ENCODE data around the gene INF2.
"Not testable (repeated sequence)": the region's sequence is repeated elsewhere in the genome, so short reads cannot be mapped to it uniquely, and the experiment has no call there.

The INF2 gene

DNA sequence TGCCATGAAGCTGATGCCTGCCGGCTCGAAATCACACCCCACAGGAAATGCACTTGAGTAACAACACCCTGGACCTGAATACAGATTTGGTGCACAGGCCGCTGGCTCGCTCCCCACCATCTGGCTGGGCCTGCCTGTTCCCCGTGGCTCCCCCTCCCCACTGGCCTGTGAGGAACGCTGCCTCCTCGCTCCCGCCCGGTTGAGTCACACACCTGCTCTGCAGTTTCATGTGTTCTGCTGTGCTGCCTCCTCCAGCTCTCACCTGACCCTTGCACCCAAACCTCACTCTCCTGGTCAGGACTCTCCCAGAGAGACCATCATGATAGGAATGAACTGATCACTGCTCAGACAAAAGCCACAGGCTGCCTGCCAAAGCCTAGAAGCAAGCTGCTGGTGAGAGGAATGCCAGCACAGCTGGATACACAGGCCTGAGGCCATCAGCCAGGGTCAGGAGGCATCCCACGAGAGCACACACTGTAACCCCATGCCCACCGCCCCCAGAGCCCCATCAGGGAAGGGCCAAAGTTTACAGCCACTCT is 59.8 kb downstream of the INF2 start:
- no peak overlapping the region for H3K4me3 ChIP-seq (ENCODE audit: low read depth in 1 of 2, low read length in 2 of 2)
- H3K9me3 ChIP-seq (ENCODE audit: low read length), result no peaks in the 10 kb centered on the region
- H3K27ac ChIP-seq (ENCODE audit: low read depth, low read length), result no peak overlapping the region
- H3K4me1 ChIP-seq (ENCODE audit: insufficient read depth, low read length), result peaks cover 41% of the 10 kb centered on the region
- H3K36me3 ChIP-seq (ENCODE audit: insufficient read depth, low read length), result no peaks in the 10 kb centered on the region
- H3K9ac ChIP-seq (ENCODE audit: low read length), result no peak overlapping the region
- H3K27me3 ChIP-seq (ENCODE audit: control insufficient read depth in 1 of 2, insufficient read depth in 2 of 2, low read length in 2 of 2), result no peaks in the 10 kb centered on the region

DNA sequence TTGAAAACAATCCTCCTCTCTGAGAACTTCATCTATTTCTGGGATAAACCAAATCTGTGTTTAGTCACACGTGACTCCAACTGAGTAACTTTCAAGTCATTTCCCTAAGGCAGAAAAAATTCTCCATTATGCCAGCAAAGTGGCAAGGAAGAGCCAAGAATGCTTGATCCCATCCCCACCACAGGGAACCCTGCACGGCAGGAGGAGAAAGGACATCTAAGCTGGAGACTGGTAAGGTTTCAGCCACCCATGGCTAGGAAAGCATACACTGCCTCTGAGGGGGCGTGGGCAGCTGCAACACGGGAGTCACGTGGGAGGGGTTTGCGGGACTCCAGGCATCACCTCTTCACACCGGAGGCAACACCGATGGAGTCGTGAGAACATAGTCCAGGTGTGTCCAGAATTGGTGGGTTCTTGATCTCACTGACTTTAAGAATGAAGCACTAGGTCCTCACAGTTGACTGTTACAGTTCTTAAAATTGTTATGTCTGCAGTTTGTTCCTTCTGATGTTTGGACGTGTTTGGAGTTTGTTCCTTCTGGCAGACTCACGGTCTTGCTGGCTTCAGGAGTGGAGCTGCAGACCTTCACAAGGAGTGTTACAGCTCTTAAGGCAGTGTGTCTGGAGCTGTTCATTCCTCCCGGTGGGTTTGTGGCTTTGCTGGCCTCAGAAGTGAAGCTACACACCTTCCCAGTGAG is 60.8 kb downstream of the INF2 start:
- Histone ChIP-seq H3K27me3 (ENCODE audit: control insufficient read depth in 1 of 2, insufficient read depth in 2 of 2, low read length in 2 of 2) (no peaks in the 10 kb centered on the region), H3K9me3 (ENCODE audit: low read length) (no peaks in the 10 kb centered on the region), H3K4me1 (ENCODE audit: insufficient read depth, low read length) (peaks cover 51% of the 10 kb centered on the region), H3K36me3 (ENCODE audit: insufficient read depth, low read length) (peaks cover 1% of the 10 kb centered on the region), H3K27ac (ENCODE audit: low read depth, low read length) (no peak overlapping the region), H3K9ac (ENCODE audit: low read length) (no peak overlapping the region), H3K4me3 (ENCODE audit: low read depth in 1 of 2, low read length in 2 of 2) (no peak overlapping the region)

DNA sequence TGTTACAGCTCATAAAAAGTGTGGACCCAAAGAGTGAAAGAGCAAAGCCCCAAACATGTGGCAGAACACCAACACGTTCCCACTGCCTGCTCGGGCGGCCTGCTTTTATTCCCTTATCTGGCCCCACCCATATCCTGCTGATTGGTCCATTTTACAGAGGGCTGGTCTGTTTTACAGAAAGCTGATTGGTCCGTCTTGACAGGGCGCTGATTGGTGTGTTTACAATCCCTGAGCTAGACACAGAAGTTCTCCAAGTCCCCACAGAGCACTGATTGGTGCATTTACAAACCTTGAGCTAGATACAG is 61.3 kb downstream of the INF2 start:
- H3K36me3 ChIP-seq (ENCODE audit: insufficient read depth, low read length); H3K27me3 ChIP-seq (ENCODE audit: control insufficient read depth in 1 of 2, insufficient read depth in 2 of 2, low read length in 2 of 2); H3K27ac ChIP-seq (ENCODE audit: low read depth, low read length); H3K4me3 ChIP-seq (ENCODE audit: low read depth in 1 of 2, low read length in 2 of 2); H3K9ac ChIP-seq (ENCODE audit: low read length); H3K9me3 ChIP-seq (ENCODE audit: low read length): not testable (repeated sequence)
- H3K4me1 ChIP-seq (ENCODE audit: insufficient read depth, low read length), result peaks cover 54% of the 10 kb centered on the region

DNA sequence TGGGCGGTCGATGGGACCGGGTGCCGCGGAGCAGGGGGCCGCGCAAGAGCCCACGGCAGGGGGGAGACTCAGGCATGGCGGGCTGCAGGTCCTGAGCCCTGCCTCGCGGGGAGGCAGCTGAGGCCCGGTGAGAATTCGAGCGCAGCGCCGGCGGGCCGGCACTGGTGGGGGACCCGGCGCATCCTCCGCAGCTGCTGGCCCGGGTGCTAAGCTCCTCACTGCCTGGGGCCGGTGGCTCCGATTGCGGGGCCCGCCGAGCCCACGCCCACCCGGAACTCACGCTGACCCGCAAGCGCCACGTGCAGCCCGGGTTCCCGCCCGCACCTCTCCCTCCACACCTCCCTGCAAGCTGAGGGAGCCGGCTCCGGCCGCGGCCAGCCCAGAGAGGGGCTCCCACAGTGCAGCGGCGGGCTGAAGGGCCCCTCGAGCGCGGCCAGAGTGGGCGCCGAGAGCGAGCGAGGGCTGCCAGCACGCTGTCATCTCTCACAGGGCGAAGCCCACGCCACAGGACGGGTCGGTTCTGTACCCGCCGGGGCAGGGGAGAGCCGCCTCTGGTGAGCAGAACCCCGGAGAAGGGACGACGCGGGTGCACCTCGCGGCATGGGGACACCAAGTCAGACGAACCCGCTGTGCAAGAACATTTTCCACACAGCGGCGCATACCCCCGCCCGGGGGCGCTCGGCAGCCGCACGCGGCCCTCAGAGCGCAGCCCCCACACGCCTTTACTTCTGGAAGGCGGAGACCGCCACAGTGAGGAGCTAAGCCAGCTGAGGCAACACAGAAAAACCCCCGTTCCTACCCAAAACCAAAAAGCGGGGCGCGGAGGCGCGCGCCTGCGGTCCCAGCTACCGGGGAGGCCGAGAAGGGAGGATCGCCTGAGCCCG is 62.4 kb downstream of the INF2 start:
- Histone ChIP-seq H3K9ac (ENCODE audit: low read length) (no peak overlapping the region), H3K9me3 (ENCODE audit: low read length) (no peaks in the 10 kb centered on the region), H3K4me3 (ENCODE audit: low read depth in 1 of 2, low read length in 2 of 2) (peak overlapping the region; percentile 44 to 63), H3K4me1 (ENCODE audit: insufficient read depth, low read length) (peaks cover 43% of the 10 kb centered on the region), H3K27ac (ENCODE audit: low read depth, low read length) (peak overlapping the region; percentile 70), H3K27me3 (ENCODE audit: control insufficient read depth in 1 of 2, insufficient read depth in 2 of 2, low read length in 2 of 2) (no peaks in the 10 kb centered on the region), H3K36me3 (ENCODE audit: insufficient read depth, low read length) (peaks cover 16% of the 10 kb centered on the region)

DNA sequence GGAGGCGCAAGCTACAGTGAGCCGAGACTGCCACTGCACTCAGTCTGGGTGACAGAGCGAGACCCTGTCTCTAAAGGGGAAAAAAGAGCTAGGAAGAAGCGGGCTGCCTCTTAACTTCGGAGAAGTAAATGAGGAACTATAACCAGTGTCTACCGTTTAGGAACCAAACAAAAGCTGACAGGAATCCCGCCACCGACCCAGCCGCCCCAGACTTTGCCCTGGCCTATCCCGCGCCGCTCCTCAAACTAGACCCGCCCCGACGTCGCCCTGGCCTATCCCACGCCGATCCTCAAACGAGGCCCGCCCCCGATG is 63.0 kb downstream of the INF2 start:
- Histone ChIP-seq H3K4me3 (ENCODE audit: low read depth in 1 of 2, low read length in 2 of 2) (peak overlapping the region; percentile 44 to 63), H3K9ac (ENCODE audit: low read length) (no peak overlapping the region), H3K27ac (ENCODE audit: low read depth, low read length) (peak overlapping the region; percentile 70), H3K9me3 (ENCODE audit: low read length) (no peaks in the 10 kb centered on the region), H3K27me3 (ENCODE audit: control insufficient read depth in 1 of 2, insufficient read depth in 2 of 2, low read length in 2 of 2) (no peaks in the 10 kb centered on the region), H3K4me1 (ENCODE audit: insufficient read depth, low read length) (peaks cover 38% of the 10 kb centered on the region), H3K36me3 (ENCODE audit: insufficient read depth, low read length) (peaks cover 22% of the 10 kb centered on the region)

DNA sequence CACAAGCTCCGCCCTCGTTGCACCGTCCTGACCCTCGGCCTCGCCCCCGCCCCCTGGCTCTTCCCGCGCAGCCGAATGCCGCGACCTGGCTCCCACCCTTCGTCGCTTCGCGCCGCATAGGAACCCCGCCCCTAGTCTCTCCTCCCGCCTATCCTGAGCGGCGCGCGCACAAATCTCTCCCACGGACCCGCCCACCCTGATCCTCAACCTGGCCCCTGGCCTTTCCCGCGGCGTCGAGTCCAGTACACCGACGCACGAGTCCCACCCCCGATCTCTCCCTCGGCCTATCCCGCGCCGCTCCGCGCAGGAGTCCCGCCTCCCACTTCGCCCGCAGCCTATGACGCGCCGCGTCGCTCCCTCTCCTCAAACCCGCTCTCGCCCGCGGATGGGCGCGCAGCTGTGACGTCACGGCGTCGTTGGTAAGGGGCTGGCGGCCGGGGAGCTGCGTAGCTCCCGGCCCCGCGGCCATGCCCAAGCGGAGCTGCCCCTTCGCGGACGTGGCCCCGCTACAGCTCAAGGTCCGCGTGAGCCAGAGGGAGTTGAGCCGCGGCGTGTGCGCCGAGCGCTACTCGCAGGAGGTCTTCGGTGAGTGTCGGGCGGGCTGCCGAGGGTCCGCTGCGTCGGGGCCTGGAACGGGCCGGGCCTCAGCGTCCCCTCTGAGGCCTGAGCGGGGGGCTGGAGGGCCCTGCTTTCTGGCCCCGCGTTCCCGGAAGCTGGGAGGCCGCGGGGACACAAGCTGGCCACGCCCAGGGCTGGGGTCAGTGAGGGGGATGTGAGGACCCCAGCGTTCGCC is 63.5 kb downstream of the INF2 start, which contains the start of gene SIVA1:
SIVA1 (plus strand) TSS at position 413 of the 793 bp plus-strand sequence; CDS start at position 468, 55 bp downstream.
- Histone ChIP-seq H3K27me3 (ENCODE audit: control insufficient read depth in 1 of 2, insufficient read depth in 2 of 2, low read length in 2 of 2) (no peaks in the 10 kb centered on the region), H3K9ac (ENCODE audit: low read length) (peak within 1 kb of the TSS; percentile 63), H3K36me3 (ENCODE audit: insufficient read depth, low read length) (peaks cover 28% of the 10 kb centered on the region), H3K9me3 (ENCODE audit: low read length) (no peaks in the 10 kb centered on the region), H3K27ac (ENCODE audit: low read depth, low read length) (peak within 1 kb of the TSS; percentile 96), H3K4me1 (ENCODE audit: insufficient read depth, low read length) (peaks cover 35% of the 10 kb centered on the region), H3K4me3 (ENCODE audit: low read depth in 1 of 2, low read length in 2 of 2) (peak within 1 kb of the TSS; percentile 68 to 99)

DNA sequence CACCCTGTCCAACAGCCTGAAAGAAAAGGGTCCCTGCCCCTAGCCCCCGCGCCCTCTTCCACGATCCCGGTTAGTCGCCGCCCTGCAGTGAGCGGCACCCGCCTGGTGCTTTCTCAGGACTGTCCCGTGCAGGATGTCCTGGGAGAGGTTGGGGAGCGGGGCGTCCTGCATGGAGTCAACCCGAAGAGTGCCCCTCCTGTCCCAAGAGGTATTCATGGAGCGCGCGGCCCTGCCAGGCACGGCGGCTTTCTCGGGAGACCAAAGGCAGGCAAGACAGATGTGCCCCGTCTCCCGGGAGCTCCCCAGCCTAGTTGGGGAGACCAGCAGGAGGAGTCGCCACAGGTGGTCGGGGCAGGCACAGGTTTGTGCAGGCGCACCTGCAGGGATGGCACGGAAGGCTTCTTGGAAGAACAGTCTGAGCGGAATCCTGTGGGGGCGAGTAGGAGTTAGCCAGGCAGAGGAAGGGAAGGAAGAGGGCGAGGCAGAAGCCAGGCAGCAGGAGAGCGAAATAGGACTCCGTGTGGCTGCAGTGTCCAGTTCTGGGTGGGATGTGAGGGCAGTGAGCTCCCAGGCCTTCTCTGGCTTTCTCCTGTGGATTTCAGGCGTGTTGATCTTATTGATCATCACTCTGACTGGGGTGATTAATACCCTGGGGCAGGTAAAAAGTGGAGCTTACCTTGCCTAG is 64.3 kb downstream of the INF2 start:
- Histone ChIP-seq H3K27ac (ENCODE audit: low read depth, low read length) (peak overlapping the region; percentile 96), H3K9ac (ENCODE audit: low read length) (peak overlapping the region; percentile 63), H3K4me3 (ENCODE audit: low read depth in 1 of 2, low read length in 2 of 2) (peak overlapping the region; percentile 68 to 99), H3K9me3 (ENCODE audit: low read length) (no peaks in the 10 kb centered on the region), H3K4me1 (ENCODE audit: insufficient read depth, low read length) (peaks cover 33% of the 10 kb centered on the region), H3K27me3 (ENCODE audit: control insufficient read depth in 1 of 2, insufficient read depth in 2 of 2, low read length in 2 of 2) (no peaks in the 10 kb centered on the region), H3K36me3 (ENCODE audit: insufficient read depth, low read length) (peaks cover 30% of the 10 kb centered on the region)

DNA sequence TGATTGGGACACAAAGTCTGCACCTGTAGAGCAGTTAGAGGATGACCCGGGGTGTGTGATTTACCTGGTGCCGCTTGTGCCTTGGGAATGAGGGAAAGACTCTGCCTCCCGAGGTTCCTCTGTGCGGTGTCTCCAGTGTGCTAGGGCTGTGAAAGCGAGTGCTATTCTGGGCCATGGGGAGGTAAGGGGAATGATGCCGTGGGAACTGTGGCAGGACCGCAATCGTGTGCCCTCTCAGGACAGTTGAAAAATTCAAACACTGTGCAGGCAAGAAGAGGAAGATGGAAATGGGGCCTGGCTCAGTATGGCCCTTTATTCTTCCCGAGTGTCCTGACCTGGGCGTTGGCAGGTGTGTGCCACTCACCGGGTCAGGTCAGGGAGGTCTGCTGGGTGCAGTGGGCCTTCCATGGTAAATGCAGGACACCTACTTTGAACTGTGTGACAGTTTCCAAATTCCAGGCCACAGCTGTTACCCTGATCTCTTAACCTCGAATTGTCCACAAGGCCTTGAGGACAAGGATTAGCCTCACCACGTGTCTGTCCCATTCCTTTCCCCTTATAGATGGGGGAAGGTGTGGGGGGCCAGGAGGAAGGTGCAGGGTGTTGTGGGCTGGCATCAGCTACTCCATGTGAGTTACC is 64.9 kb downstream of the INF2 start:
- Histone ChIP-seq H3K36me3 (ENCODE audit: insufficient read depth, low read length) (peaks cover 34% of the 10 kb centered on the region), H3K4me1 (ENCODE audit: insufficient read depth, low read length) (peaks cover 28% of the 10 kb centered on the region), H3K9me3 (ENCODE audit: low read length) (no peaks in the 10 kb centered on the region), H3K9ac (ENCODE audit: low read length) (peak overlapping the region; percentile 63), H3K4me3 (ENCODE audit: low read depth in 1 of 2, low read length in 2 of 2) (peak overlapping the region; percentile 68 to 99), H3K27ac (ENCODE audit: low read depth, low read length) (no peak overlapping the region), H3K27me3 (ENCODE audit: control insufficient read depth in 1 of 2, insufficient read depth in 2 of 2, low read length in 2 of 2) (no peaks in the 10 kb centered on the region)

DNA sequence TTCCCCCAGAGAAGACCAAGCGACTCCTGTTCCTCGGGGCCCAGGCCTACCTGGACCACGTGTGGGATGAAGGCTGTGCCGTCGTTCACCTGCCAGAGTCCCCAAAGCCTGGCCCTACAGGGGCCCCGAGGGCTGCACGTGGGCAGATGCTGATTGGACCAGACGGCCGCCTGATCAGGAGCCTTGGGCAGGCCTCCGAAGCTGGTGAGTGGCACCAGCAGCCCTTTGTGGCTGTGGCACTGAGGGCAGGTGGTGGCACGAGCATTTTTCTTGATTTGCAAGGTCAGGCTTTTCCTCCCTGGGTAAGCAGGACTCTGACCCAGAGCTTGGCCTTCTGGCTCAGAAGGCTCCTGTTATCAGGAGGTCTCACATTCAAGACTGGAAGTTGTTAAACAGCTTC is 66.2 kb downstream of the INF2 start:
- Histone ChIP-seq H3K4me1 (ENCODE audit: insufficient read depth, low read length) (peaks cover 23% of the 10 kb centered on the region), H3K4me3 (ENCODE audit: low read depth in 1 of 2, low read length in 2 of 2) (no peak overlapping the region), H3K27ac (ENCODE audit: low read depth, low read length) (no peak overlapping the region), H3K9me3 (ENCODE audit: low read length) (no peaks in the 10 kb centered on the region), H3K27me3 (ENCODE audit: control insufficient read depth in 1 of 2, insufficient read depth in 2 of 2, low read length in 2 of 2) (no peaks in the 10 kb centered on the region), H3K36me3 (ENCODE audit: insufficient read depth, low read length) (peaks cover 40% of the 10 kb centered on the region), H3K9ac (ENCODE audit: low read length) (no peak overlapping the region)

DNA sequence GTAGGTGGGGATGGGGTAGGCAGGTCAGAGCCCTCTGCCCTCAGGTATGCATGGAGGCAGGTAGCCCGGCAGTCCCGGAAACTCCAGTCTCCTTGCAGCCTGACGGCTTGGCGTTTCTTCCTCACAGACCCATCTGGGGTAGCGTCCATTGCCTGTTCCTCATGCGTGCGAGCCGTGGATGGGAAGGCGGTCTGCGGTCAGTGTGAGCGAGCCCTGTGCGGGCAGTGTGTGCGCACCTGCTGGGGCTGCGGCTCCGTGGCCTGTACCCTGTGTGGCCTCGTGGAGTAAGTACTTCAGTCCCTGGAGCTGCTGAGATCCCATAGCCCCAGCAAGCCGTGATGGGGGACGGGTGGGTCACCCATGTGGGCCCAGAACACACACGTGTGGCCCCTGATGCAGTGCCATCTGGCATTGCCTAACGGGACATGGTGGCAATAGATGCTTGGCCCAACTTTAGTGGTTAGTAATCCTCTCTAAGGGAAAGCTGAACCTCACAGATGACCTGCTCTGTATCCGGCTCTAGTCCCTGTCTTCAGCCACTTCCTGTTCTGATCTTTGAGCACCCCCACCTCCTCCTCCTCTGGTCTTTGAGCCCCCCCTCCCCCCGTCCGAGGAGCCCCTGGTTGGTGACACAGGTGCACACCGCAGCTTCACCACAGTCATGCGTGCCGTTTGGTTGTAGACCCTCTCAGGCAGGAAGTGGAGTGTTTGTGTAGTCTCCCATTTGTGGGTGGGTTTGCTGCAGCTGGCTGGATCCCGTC is 67.2 kb downstream of the INF2 start:
- no peaks in the 10 kb centered on the region for H3K9me3 ChIP-seq (ENCODE audit: low read length)
- no peak overlapping the region for H3K9ac ChIP-seq (ENCODE audit: low read length)
- no peak overlapping the region for H3K4me3 ChIP-seq (ENCODE audit: low read depth in 1 of 2, low read length in 2 of 2)
- no peaks in the 10 kb centered on the region for H3K27me3 ChIP-seq (ENCODE audit: control insufficient read depth in 1 of 2, insufficient read depth in 2 of 2, low read length in 2 of 2)
- H3K4me1 ChIP-seq (ENCODE audit: insufficient read depth, low read length), result peaks cover 23% of the 10 kb centered on the region
- no peak overlapping the region for H3K27ac ChIP-seq (ENCODE audit: low read depth, low read length)
- peaks cover 40% of the 10 kb centered on the region for H3K36me3 ChIP-seq (ENCODE audit: insufficient read depth, low read length)

Data from muscle layer of colon (tissue), 2 donors.